ENCODE measurements around the gene TRIM36. TPM values are rescaled to one million over a fixed set of nuclear protein-coding genes. Genes with fewer than 3 reads are reported as not detected.
A peak's percentile ranks its signal among the peaks of the same experiment; 100 is the strongest.

The TRIM36 gene, protein sequence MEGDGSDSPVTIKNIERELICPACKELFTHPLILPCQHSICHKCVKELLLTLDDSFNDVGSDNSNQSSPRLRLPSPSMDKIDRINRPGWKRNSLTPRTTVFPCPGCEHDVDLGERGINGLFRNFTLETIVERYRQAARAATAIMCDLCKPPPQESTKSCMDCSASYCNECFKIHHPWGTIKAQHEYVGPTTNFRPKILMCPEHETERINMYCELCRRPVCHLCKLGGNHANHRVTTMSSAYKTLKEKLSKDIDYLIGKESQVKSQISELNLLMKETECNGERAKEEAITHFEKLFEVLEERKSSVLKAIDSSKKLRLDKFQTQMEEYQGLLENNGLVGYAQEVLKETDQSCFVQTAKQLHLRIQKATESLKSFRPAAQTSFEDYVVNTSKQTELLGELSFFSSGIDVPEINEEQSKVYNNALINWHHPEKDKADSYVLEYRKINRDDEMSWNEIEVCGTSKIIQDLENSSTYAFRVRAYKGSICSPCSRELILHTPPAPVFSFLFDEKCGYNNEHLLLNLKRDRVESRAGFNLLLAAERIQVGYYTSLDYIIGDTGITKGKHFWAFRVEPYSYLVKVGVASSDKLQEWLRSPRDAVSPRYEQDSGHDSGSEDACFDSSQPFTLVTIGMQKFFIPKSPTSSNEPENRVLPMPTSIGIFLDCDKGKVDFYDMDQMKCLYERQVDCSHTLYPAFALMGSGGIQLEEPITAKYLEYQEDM
- total RNA-seq: 3.7 TPM
- long read RNA-seq, full-length matches to known transcripts: 3 of 3 reads
- long read RNA-seq, partial matches to known transcripts: 0 of 3 reads
- long read RNA-seq, other reads (novel, unspliced or antisense): 0 of 3 reads

DNA sequence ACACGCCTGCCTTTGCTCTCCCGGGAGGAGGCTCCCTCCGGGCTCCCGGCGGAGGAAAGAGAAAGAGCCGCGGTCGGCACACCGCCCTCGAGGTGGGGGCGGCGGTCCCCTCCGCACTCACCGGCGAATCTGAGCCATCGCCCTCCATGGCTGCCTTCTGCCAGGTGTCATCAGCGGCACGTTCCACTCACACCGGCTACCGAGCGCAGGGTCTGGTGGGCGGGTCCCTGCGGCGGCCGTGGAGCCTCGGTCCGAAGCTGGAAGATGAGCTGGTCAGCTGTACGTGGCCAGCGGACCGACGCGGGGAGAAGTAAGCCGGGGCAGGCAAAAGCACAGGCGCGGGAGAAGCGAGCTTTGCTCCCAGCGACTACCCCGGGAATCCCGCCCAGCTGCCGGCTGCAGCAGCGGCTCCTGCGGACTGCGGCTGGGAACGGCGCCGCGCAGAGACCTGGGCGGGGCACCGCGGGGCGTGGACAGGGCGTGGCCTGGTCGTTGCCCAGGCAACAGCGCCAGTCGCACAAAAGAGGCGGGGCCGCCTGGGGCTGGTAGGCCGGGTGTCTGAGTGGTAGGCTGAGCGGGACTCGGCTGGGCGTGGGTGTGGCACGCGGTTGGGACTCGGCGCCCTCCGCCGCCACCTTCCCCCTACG, at the start of gene TRIM36:
Gene TRIM36 (minus strand): TSS at position 422 of the 647 bp plus-strand sequence. CDS start 274 bp downstream, at position 148.
- ATAC-seq (peak; percentile 99), DNase-seq (peak; percentile 98)
- H3K9me3 ChIP-seq: no peaks in the 10 kb centered on the region
- H3K4me3 ChIP-seq: peak within 1 kb of the TSS; percentile 64
- TF ChIP-seq, protein P1, sequence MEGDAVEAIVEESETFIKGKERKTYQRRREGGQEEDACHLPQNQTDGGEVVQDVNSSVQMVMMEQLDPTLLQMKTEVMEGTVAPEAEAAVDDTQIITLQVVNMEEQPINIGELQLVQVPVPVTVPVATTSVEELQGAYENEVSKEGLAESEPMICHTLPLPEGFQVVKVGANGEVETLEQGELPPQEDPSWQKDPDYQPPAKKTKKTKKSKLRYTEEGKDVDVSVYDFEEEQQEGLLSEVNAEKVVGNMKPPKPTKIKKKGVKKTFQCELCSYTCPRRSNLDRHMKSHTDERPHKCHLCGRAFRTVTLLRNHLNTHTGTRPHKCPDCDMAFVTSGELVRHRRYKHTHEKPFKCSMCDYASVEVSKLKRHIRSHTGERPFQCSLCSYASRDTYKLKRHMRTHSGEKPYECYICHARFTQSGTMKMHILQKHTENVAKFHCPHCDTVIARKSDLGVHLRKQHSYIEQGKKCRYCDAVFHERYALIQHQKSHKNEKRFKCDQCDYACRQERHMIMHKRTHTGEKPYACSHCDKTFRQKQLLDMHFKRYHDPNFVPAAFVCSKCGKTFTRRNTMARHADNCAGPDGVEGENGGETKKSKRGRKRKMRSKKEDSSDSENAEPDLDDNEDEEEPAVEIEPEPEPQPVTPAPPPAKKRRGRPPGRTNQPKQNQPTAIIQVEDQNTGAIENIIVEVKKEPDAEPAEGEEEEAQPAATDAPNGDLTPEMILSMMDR (IDR thresholded peaks at IDR 0.05): peak; percentile 39
- peaks cover 15% of the 10 kb centered on the region for H3K4me1 ChIP-seq
- intact Hi-C loops (cut with DNase I): no loop called here
- peaks cover 39% of the 10 kb centered on the region for H3K27me3 ChIP-seq
- H3K36me3 ChIP-seq: no peaks in the 10 kb centered on the region
- peak within 1 kb of the TSS; percentile 15 for H3K27ac ChIP-seq

DNA sequence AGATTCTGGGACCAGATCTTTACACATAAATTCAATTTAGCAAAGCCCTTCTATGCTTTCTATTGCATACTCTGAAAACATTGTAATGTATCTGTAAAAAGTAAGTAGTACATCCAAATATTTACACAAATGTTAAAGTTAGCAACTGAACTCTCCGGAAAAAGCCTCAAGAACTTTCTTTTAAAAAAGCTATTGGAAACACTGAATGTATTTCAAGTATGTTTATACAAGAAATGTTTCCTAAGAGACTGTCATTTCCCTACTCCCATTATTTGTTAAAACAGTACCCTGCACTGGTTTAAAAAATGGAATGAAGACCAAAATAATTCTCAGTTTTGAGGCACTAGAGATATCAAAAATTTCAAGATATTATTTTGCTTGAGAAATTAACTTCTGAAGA, 44.8 kb upstream of the TRIM36 start:
- ATAC-seq (no peak), DNase-seq (no peak)
- TF ChIP-seq, protein P1 (IDR thresholded peaks at IDR 0.05): no peak
- Histone ChIP-seq H3K4me3 (no peak overlapping the region), H3K27ac (no peak overlapping the region), H3K4me1 (no peaks in the 10 kb centered on the region), H3K27me3 (no peaks in the 10 kb centered on the region), H3K36me3 (peaks cover 25% of the 10 kb centered on the region), H3K9me3 (no peaks in the 10 kb centered on the region)
- intact Hi-C loops (cut with DNase I): no loop called here

DNA sequence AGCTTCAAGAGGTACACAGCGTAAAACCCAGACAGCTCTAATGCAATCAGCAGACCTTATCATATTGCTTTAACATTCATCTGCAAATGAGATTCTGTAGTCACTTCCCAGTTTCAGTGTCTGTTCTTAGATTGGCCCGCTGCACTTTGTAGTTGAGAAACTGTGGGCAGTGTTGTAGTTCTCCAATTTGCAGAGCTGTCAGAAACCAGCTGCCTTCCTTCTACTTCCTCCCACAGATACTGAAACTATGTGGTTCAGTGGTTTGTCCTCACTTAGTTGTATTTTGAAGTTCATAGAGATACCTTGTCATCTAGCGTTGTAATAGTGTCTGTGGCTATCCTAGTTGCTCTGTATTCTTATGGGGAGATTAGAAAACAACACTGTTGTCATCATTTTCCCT, 39.6 kb upstream of the TRIM36 start:
- intact Hi-C loops (cut with DNase I): no loop called here
- ATAC-seq: peak; percentile 99
- no peaks in the 10 kb centered on the region for H3K27me3 ChIP-seq
- H3K27ac ChIP-seq: no peak overlapping the region
- no peak overlapping the region for H3K4me3 ChIP-seq
- no peaks in the 10 kb centered on the region for H3K9me3 ChIP-seq
- TF ChIP-seq, protein P1 (IDR thresholded peaks at IDR 0.05): no peak
- H3K36me3 ChIP-seq: peaks cover 13% of the 10 kb centered on the region
- DNase-seq: no peak
- no peaks in the 10 kb centered on the region for H3K4me1 ChIP-seq

DNA sequence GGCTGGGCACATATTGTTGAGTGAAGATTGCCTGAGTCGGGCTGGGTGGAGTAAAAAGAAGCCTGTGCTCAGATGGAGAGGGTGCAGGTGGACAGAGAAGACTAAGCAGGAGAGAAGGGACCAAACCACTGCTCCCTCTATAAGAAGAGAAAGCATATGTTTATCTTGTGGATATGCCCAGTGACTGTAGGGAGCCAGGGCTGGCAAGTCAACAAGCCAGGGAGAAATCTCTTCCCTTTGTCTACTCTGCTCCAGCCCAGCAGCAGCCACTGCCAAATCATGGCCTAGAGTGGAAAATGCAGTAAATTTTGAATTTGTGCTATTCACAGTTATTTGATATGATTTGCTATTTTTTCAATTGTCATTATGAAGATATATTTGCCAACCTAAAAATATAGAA, 33.2 kb upstream of the TRIM36 start:
- Histone ChIP-seq H3K36me3 (no peaks in the 10 kb centered on the region), H3K27ac (no peak overlapping the region), H3K4me3 (no peak overlapping the region), H3K9me3 (no peaks in the 10 kb centered on the region), H3K4me1 (no peaks in the 10 kb centered on the region), H3K27me3 (no peaks in the 10 kb centered on the region)
- ATAC-seq (no peak), DNase-seq (no peak)
- intact Hi-C loops (cut with DNase I): no loop called here
- TF ChIP-seq, protein P1 (IDR thresholded peaks at IDR 0.05): no peak

DNA sequence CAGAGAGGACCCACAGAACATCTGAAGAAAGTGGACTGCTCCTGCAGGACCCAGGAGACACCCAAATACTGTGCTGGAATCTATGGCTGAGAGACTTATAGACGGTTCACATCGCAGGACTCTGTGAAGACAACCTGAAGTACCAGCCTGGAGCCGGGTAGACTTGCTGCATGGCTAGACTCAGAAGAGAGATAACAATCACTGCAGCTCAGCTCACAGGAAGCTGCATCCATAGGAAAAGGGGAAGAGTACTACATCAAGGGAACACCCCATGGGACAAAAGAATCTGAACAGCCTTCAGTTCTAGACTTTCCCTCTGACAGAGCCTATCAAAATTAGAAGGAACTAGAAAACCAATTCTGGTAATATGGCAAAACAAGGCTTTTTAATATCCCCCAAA, 26.5 kb upstream of the TRIM36 start:
- H3K9me3 ChIP-seq: no peaks in the 10 kb centered on the region
- TF ChIP-seq, protein P1 (IDR thresholded peaks at IDR 0.05): no peak
- H3K4me3 ChIP-seq: no peak overlapping the region
- H3K4me1 ChIP-seq: no peaks in the 10 kb centered on the region
- no peak overlapping the region for H3K27ac ChIP-seq
- H3K36me3 ChIP-seq: no peaks in the 10 kb centered on the region
- DNase-seq (no peak), ATAC-seq (no peak)
- intact Hi-C loops (cut with DNase I): no loop called here
- H3K27me3 ChIP-seq: no peaks in the 10 kb centered on the region
